Measurements from ENCODE around the gene CARHSP1.

GRCh38 chr16:8807189-8807588 is 61.6 kb downstream of the CARHSP1 start:
- TF ChIP-seq CTCF (IDR thresholded peaks at IDR 0.05; ENCODE audit: poor library complexity) (no peak), EZH2 (IDR thresholded peaks at IDR 0.05; ENCODE audit: borderline replicate concordance) (no peak)
